ENCODE results near the gene IFNA1. TPM values are rescaled to one million over a fixed set of nuclear protein-coding genes. Genes with fewer than 3 reads are reported as not detected.
A peak's percentile ranks its signal among the peaks of the same experiment; 100 is the strongest.

Gene IFNA1
- total RNA-seq (not detected), polyA plus RNA-seq (not detected), total RNA-seq (not detected)

GRCh38 chr9:21440139-21440538 lies at the start of gene IFNA1:
TSS of gene IFNA1 (plus strand) at chr9:21440439. CDS start at chr9:21440508, 69 bp downstream.
- CTCF ChIA-PET: no interaction called here
- H3K9me3 Mint-ChIP-seq: no peaks in the 10 kb centered on the region
- intact Hi-C loops (cut with micrococcal nuclease): no loop called here

DNA sequence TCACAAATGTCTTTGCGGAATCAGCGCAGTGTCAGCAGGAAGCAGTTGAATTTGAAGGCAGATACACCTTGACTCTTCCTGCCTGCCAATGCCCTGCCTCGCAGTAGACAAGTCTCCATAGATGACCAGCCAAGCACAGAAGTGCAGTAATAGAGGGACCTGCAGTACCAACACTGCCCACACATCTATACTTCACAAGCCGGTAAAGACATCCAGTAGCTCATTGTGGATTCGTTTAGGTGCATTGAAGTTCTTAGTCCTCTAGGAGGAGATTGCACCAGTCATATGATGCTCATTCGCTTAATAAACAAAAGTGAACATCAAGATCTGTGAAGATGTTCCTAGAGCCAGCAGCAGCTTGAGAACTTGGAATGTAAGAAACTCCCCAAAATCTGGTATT lies 48.0 kb upstream of the IFNA1 start:
- no peak overlapping the region for H3K27ac ChIP-seq (ENCODE audit: low read depth, low read length)
- intact Hi-C loops (cut with micrococcal nuclease): no loop called here
- POLR2A ChIA-PET: no interaction called here
- Mint-ChIP-seq H3K9me3 (no peaks in the 10 kb centered on the region), H3K4me3 (no peak overlapping the region), H3K36me3 (no peaks in the 10 kb centered on the region), H3K27ac (no peak overlapping the region), H3K27me3 (peaks cover 45 to 81% (median 72%) of the 10 kb centered on the region in 5 donors), H3K4me1 (peaks cover 5 to 13% (median 9%) of the 10 kb centered on the region in 7 donors)
- CTCF ChIA-PET: interaction anchor here (1.1 to 1.5 kb wide), 5 partner anchors 10 to 157 kb away, joined by 3 to 7 read pairs (median 3); no protein-coding TSS in a partner anchor
- ATAC-seq (peak; percentile 81), DNase-seq (peak in 3 of 9 donors; percentile 8 to 14 (median 9))
- H3K4me1 ChIP-seq (ENCODE audit: control insufficient read depth in 2 of 2, insufficient read depth in 2 of 2, low read length in 2 of 2): no peaks in the 10 kb centered on the region
- H3K27me3 ChIP-seq (ENCODE audit: control insufficient read depth in 2 of 2, insufficient read depth in 2 of 2, low read length in 2 of 2): peaks cover 5 to 10% of the 10 kb centered on the region in 2 donors
- H3K4me3 ChIP-seq (ENCODE audit: low read length): no peak overlapping the region
- no peaks in the 10 kb centered on the region for H3K36me3 ChIP-seq (ENCODE audit: control insufficient read depth in 2 of 3, insufficient read depth in 3 of 3, low read length in 3 of 3)
- no peaks in the 10 kb centered on the region for H3K9me3 ChIP-seq (ENCODE audit: control insufficient read depth in 2 of 3, low read length in 3 of 3)

More at GRCh38 chr9:21440139-21440538, at the start of gene IFNA1:
- H3K27ac ChIP-seq (ENCODE audit: low read depth, low read length): no peak within 1 kb of the TSS
- Mint-ChIP-seq H3K4me1 (peaks cover 10 to 23% (median 15%) of the 10 kb centered on the region in 7 donors), H3K27ac (no peak within 1 kb of the TSS), H3K27me3 (peaks cover 0 to 35% (median 6%) of the 10 kb centered on the region in 5 donors), H3K4me3 (no peak within 1 kb of the TSS), H3K36me3 (no peaks in the 10 kb centered on the region)
- DNase-seq: no peak
- ATAC-seq: no peak
- H3K4me1 ChIP-seq (ENCODE audit: control insufficient read depth in 2 of 2, insufficient read depth in 2 of 2, low read length in 2 of 2): peaks cover 7 to 15% of the 10 kb centered on the region in 2 donors
- H3K9me3 ChIP-seq (ENCODE audit: control insufficient read depth in 2 of 3, low read length in 3 of 3): no peaks in the 10 kb centered on the region
- POLR2A ChIA-PET: no interaction called here
- no peaks in the 10 kb centered on the region for H3K36me3 ChIP-seq (ENCODE audit: control insufficient read depth in 2 of 3, insufficient read depth in 3 of 3, low read length in 3 of 3)
- no peaks in the 10 kb centered on the region for H3K27me3 ChIP-seq (ENCODE audit: control insufficient read depth in 2 of 2, insufficient read depth in 2 of 2, low read length in 2 of 2)
- H3K4me3 ChIP-seq (ENCODE audit: low read length): no peak within 1 kb of the TSS

GRCh38 chr9:21395778-21396717 lies 44.2 kb upstream of the IFNA1 start:
- Mint-ChIP-seq H3K4me3 (peak overlapping the region; percentile 39 to 81 (median 74)), H3K27ac (peak overlapping the region in 1 of 9 donors; percentile 4), H3K27me3 (peaks cover 52 to 84% (median 74%) of the 10 kb centered on the region in 5 donors), H3K36me3 (no peaks in the 10 kb centered on the region), H3K4me1 (peaks cover 5 to 13% (median 9%) of the 10 kb centered on the region in 7 donors), H3K9me3 (no peaks in the 10 kb centered on the region)
- ATAC-seq (peak; percentile 83), DNase-seq (peak; percentile 35 to 65 (median 56))
- Histone ChIP-seq H3K4me3 (ENCODE audit: low read length) (peak overlapping the region; percentile 51), H3K27ac (ENCODE audit: low read depth, low read length) (no peak overlapping the region), H3K4me1 (ENCODE audit: control insufficient read depth in 2 of 2, insufficient read depth in 2 of 2, low read length in 2 of 2) (no peaks in the 10 kb centered on the region), H3K9me3 (ENCODE audit: control insufficient read depth in 2 of 3, low read length in 3 of 3) (no peaks in the 10 kb centered on the region), H3K27me3 (ENCODE audit: control insufficient read depth in 2 of 2, insufficient read depth in 2 of 2, low read length in 2 of 2) (peaks cover 8 to 10% of the 10 kb centered on the region in 2 donors), H3K36me3 (ENCODE audit: control insufficient read depth in 2 of 3, insufficient read depth in 3 of 3, low read length in 3 of 3) (no peaks in the 10 kb centered on the region)
- intact Hi-C loops (cut with micrococcal nuclease): loop anchor here (1.0 to 2.0 kb wide), 10 partner anchors 39 to 1470 kb away; partner anchors contain the start of gene KLHL9 (in 1 of the 2)
- ChIA-PET POLR2A (interaction anchor here (1.8 kb wide), 1 partner anchor 70 kb away, joined by 10 read pairs; no protein-coding TSS in a partner anchor), CTCF (interaction anchor here (0.7 to 3.5 kb wide), 20 partner anchors 9 to 242 kb away, joined by 3 to 54 read pairs (median 4); partner anchors contain the start of genes IFNA2 and KLHL9)

- Histone ChIP-seq H3K27ac (ENCODE audit: low read depth, low read length) (no peak overlapping the region), H3K27me3 (ENCODE audit: control insufficient read depth in 2 of 2, insufficient read depth in 2 of 2, low read length in 2 of 2) (peaks cover 14 to 16% of the 10 kb centered on the region in 2 donors), H3K9me3 (ENCODE audit: control insufficient read depth in 2 of 3, low read length in 3 of 3) (no peaks in the 10 kb centered on the region), H3K4me1 (ENCODE audit: control insufficient read depth in 2 of 2, insufficient read depth in 2 of 2, low read length in 2 of 2) (peaks cover 0 to 5% of the 10 kb centered on the region in 2 donors), H3K36me3 (ENCODE audit: control insufficient read depth in 2 of 3, insufficient read depth in 3 of 3, low read length in 3 of 3) (no peaks in the 10 kb centered on the region), H3K4me3 (ENCODE audit: low read length) (no peak overlapping the region)
- Mint-ChIP-seq H3K4me3 (no peak overlapping the region), H3K27ac (no peak overlapping the region), H3K36me3 (no peaks in the 10 kb centered on the region), H3K9me3 (no peaks in the 10 kb centered on the region), H3K4me1 (peaks cover 8 to 21% (median 10%) of the 10 kb centered on the region in 7 donors), H3K27me3 (peaks cover 54 to 81% (median 76%) of the 10 kb centered on the region in 5 donors)
- intact Hi-C loops (cut with micrococcal nuclease): no loop called here
- DNase-seq (no peak), ATAC-seq (no peak)
- CTCF ChIA-PET: interaction anchor here (0.6 to 2.3 kb wide), 7 partner anchors 10 to 255 kb away, joined by 3 to 17 read pairs (median 5); no protein-coding TSS in a partner anchor
- POLR2A ChIA-PET: no interaction called here
Observed at GRCh38 chr9:21398955-21399489, 41.2 kb upstream of the IFNA1 start.

DNA sequence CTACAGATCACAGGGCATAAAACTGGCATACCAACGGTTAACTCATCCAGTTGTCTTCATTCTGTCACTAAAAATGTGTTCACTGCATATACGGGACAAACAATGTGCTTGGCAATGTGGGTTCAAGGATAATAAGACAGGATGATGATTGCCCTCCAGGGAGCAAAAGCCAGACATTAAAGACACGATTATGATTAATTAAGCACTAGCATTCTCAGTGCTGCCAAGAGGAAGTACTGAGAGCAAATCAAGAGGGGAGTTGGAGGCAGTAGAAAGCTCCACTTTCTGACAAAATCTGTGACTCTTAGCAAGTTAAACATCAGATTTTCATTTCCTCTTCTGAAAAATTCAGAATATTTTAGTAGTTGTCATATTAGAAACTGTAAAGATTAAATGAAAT lies 40.3 kb upstream of the IFNA1 start:
- H3K4me3 ChIP-seq (ENCODE audit: low read length): no peak overlapping the region
- DNase-seq (no peak), ATAC-seq (no peak)
- Mint-ChIP-seq H3K36me3 (no peaks in the 10 kb centered on the region), H3K27me3 (peaks cover 51 to 84% (median 77%) of the 10 kb centered on the region in 5 donors), H3K4me3 (no peak overlapping the region), H3K27ac (no peak overlapping the region), H3K9me3 (no peaks in the 10 kb centered on the region), H3K4me1 (peaks cover 8 to 21% (median 10%) of the 10 kb centered on the region in 7 donors)
- intact Hi-C loops (cut with micrococcal nuclease): no loop called here
- ChIA-PET POLR2A (no interaction called here), CTCF (no interaction called here)
- no peak overlapping the region for H3K27ac ChIP-seq (ENCODE audit: low read depth, low read length)
- H3K27me3 ChIP-seq (ENCODE audit: control insufficient read depth in 2 of 2, insufficient read depth in 2 of 2, low read length in 2 of 2): peaks cover 14 to 16% of the 10 kb centered on the region in 2 donors
- H3K4me1 ChIP-seq (ENCODE audit: control insufficient read depth in 2 of 2, insufficient read depth in 2 of 2, low read length in 2 of 2): peaks cover 0 to 5% of the 10 kb centered on the region in 2 donors
- H3K9me3 ChIP-seq (ENCODE audit: control insufficient read depth in 2 of 3, low read length in 3 of 3): no peaks in the 10 kb centered on the region
- H3K36me3 ChIP-seq (ENCODE audit: control insufficient read depth in 2 of 3, insufficient read depth in 3 of 3, low read length in 3 of 3): no peaks in the 10 kb centered on the region

GRCh38 chr9:21402386-21403251 lies 37.6 kb upstream of the IFNA1 start:
- ATAC-seq: no peak

More at GRCh38 chr9:21402386-21403251, 37.6 kb upstream of the IFNA1 start:
- peaks cover 0 to 7% (median 3%) of the 10 kb centered on the region in 7 donors for H3K4me1 Mint-ChIP-seq
- intact Hi-C loops (cut with micrococcal nuclease): no loop called here
- DNase-seq: peak in 3 of 9 donors; percentile 6 to 14 (median 7)
- H3K27ac ChIP-seq (ENCODE audit: low read depth, low read length): no peak overlapping the region
- no peaks in the 10 kb centered on the region for H3K36me3 ChIP-seq (ENCODE audit: control insufficient read depth in 2 of 3, insufficient read depth in 3 of 3, low read length in 3 of 3)
- peaks cover 36 to 86% (median 54%) of the 10 kb centered on the region in 5 donors for H3K27me3 Mint-ChIP-seq
- peak overlapping the region; percentile 46 to 77 (median 66) for H3K4me3 Mint-ChIP-seq
- H3K4me1 ChIP-seq (ENCODE audit: control insufficient read depth in 2 of 2, insufficient read depth in 2 of 2, low read length in 2 of 2): peaks cover 0 to 5% of the 10 kb centered on the region in 2 donors
- H3K9me3 ChIP-seq (ENCODE audit: control insufficient read depth in 2 of 3, low read length in 3 of 3): no peaks in the 10 kb centered on the region
- peaks cover 4 to 11% of the 10 kb centered on the region in 2 donors for H3K27me3 ChIP-seq (ENCODE audit: control insufficient read depth in 2 of 2, insufficient read depth in 2 of 2, low read length in 2 of 2)
- peak overlapping the region; percentile 28 for H3K4me3 ChIP-seq (ENCODE audit: low read length)
- ChIA-PET CTCF (interaction anchor here (0.8 to 1.0 kb wide), 2 partner anchors 11 to 23 kb away, joined by 3 read pairs; no protein-coding TSS in a partner anchor), POLR2A (no interaction called here)
- no peak overlapping the region for H3K27ac Mint-ChIP-seq
- no peaks in the 10 kb centered on the region for H3K9me3 Mint-ChIP-seq
- no peaks in the 10 kb centered on the region for H3K36me3 Mint-ChIP-seq

All from naive thymus-derived CD4-positive, alpha-beta T cell (primary cell).